Ishikawa (cell line): Measurements from ENCODE around the gene PCLO.
A peak's percentile ranks its signal among the peaks of the same experiment; 100 is the strongest.

Source experiments
- CEBPB ChIP-seq: IDR thresholded peaks from 2 replicates; pipeline ENCODE4 v1.6.1; 2012
- CREB1 ChIP-seq: IDR thresholded peaks from 2 replicates; pipeline ENCODE4 v1.6.1; 2012; ENCODE audit warnings: low read depth
- EGR1 ChIP-seq: IDR thresholded peaks from 2 replicates; pipeline ENCODE4 v1.6.1; 2012
- EP300 ChIP-seq: IDR thresholded peaks from 2 replicates; pipeline ENCODE4 v1.6.1; 2012; ENCODE audit warnings: borderline replicate concordance
- FOXM1 ChIP-seq: IDR thresholded peaks from 2 replicates; pipeline ENCODE4 v1.6.1; 2012; ENCODE audit warnings: low read depth, borderline replicate concordance
- MAX ChIP-seq: IDR thresholded peaks from 2 replicates; pipeline ENCODE4 v1.6.1; 2012
- NFIC ChIP-seq: IDR thresholded peaks from 2 replicates; pipeline ENCODE4 v1.6.1; 2012
- RAD21 ChIP-seq: IDR thresholded peaks from 2 replicates; pipeline ENCODE4 v1.6.1; 2012; ENCODE audit warnings: low read depth
- REST ChIP-seq: IDR thresholded peaks from 2 replicates; pipeline ENCODE4 v1.6.1; 2012; ENCODE audit warnings: low read depth, mild to moderate bottlenecking
- TAF1 ChIP-seq: IDR thresholded peaks from 2 replicates; pipeline ENCODE4 v1.6.1; 2012; ENCODE audit warnings: low read depth, mild to moderate bottlenecking
- TCF12 ChIP-seq: IDR thresholded peaks from 2 replicates; pipeline ENCODE4 v1.6.1; 2012; ENCODE audit warnings: low read depth
- TEAD4 ChIP-seq: IDR thresholded peaks from 2 replicates; pipeline ENCODE4 v1.6.1; 2012
- USF1 ChIP-seq: IDR thresholded peaks from 2 replicates; pipeline ENCODE4 v1.6.1; 2012
- YY1 ChIP-seq: IDR thresholded peaks from 2 replicates; pipeline ENCODE4 v1.6.1; 2012; ENCODE audit warnings: low read depth
- ZBTB7A ChIP-seq: IDR thresholded peaks from 2 replicates; pipeline ENCODE4 v1.6.1; 2012; ENCODE audit warnings: low read depth

PCLO gene

GRCh38 chr7:82729172-82730030 lies 433.3 kb downstream of the PCLO start:
- TF ChIP-seq CREB1 (no peak), RAD21 (peak; percentile 86), TAF1 (no peak)

- no peak for TF ChIP-seq EP300
- no peak for TF ChIP-seq MAX
- TF ChIP-seq EGR1, result no peak
- no peak for TF ChIP-seq RAD21
- no peak for TF ChIP-seq ZBTB7A
- TF ChIP-seq TAF1, result no peak
- no peak for TF ChIP-seq NFIC
- no peak for TF ChIP-seq YY1
- TF ChIP-seq TCF12, result no peak
- no peak for TF ChIP-seq CEBPB
- no peak for TF ChIP-seq REST
- no peak for TF ChIP-seq USF1
These were observed 436.5 kb downstream of the PCLO start for GRCh38 chr7:82726038-82726800.

GRCh38 chr7:82723411-82723810 lies 439.3 kb downstream of the PCLO start:
- no peak for TF ChIP-seq MAX
- TF ChIP-seq CREB1, result no peak
- no peak for TF ChIP-seq NFIC
- no peak for TF ChIP-seq RAD21
- TF ChIP-seq FOXM1, result no peak
- no peak for TF ChIP-seq REST
- no peak for TF ChIP-seq USF1
- TF ChIP-seq TEAD4, result no peak
- TF ChIP-seq ZBTB7A, result no peak
- TF ChIP-seq YY1, result no peak
- no peak for TF ChIP-seq EP300
- TF ChIP-seq EGR1, result no peak
- TF ChIP-seq CEBPB, result no peak
- no peak for TF ChIP-seq TCF12
- no peak for TF ChIP-seq TAF1

GRCh38 chr7:82722946-82723345 lies 439.7 kb downstream of the PCLO start:
- TF ChIP-seq ZBTB7A, result no peak
- TF ChIP-seq USF1, result no peak
- TF ChIP-seq CREB1, result no peak
- no peak for TF ChIP-seq YY1
- TF ChIP-seq MAX, result no peak
- no peak for TF ChIP-seq FOXM1
- TF ChIP-seq TCF12, result no peak
- TF ChIP-seq REST, result no peak
- TF ChIP-seq EP300, result no peak
- no peak for TF ChIP-seq TAF1
- TF ChIP-seq RAD21, result no peak
- no peak for TF ChIP-seq NFIC
- TF ChIP-seq CEBPB, result no peak
